Measurements from ENCODE around the gene RYR2. TPM values are rescaled to one million over a fixed set of nuclear protein-coding genes. Genes with fewer than 3 reads are reported as not detected.

RYR2 gene
- total and polyA plus RNA-seq, 2 of the 8 experiments (the other 6 are each of a cell fraction or from before 2014, with no cell fraction given): 1.3 to 4.4 TPM

DNA sequence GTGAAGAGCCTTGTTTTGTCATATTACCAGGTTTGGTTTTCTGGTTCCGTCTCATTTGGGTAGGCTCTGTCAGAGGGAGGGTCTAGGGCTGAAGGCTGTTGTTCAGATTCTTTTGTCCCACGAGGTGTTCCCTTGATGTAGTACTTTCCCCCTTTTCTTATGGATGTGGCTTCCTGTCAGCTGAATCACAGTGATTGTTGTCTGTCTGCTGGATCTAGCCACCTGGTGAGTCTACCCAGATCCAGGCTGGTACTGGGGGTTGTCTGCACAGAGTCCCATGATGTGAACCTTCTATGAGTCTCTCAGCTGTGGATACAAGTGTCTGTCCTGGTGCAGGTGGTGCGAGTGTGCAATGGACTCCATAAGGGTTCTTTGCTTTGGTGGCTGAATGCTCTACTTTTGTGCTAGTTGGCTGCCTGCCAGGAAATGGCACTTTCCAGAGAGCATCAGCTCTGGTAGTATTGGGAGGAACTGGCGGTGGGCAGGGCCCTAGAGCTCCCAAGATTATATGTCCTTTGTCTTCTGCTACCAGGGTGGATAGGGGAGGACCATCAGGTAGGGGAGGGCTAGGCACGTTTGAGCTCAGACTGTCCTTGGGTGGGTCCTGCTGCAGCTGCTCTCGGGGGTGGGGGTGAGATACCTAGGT lies 246.0 kb downstream of the RYR2 start:
- FAIRE-seq (peak; percentile 63), DNase-seq (ENCODE audit: low read depth in 1 of 2, low spot score in 2 of 2) (no peak)
- Histone ChIP-seq H3K14ac (ENCODE audit: insufficient read length) (no peak overlapping the region), H3K79me1 (ENCODE audit: low read depth, low read length) (no peaks in the 10 kb centered on the region), H3K4ac (replicated peaks; ENCODE audit: insufficient read length, low read depth, low read length) (peak overlapping the region; percentile 21), H3K9me3 (ENCODE audit: insufficient read depth in 2 of 2, low read depth in 1 of 2, low read length in 1 of 2) (no peaks in the 10 kb centered on the region), H4K5ac (ENCODE audit: insufficient read length, low read depth, low read length) (no peak overlapping the region), H2BK15ac (ENCODE audit: low read length) (no peak overlapping the region), H3K56ac (replicated peaks; ENCODE audit: insufficient read length, low read depth, low read length) (no peak overlapping the region), H4K8ac (ENCODE audit: extremely low read depth, insufficient read depth, low read length) (no peak overlapping the region; the same call in 1 of the 2 replicates), H2AFZ (ENCODE audit: low read length) (no peak overlapping the region), H3K4me2 (ENCODE audit: insufficient read depth in 1 of 2, low read depth in 2 of 2, low read length in 2 of 2) (peak overlapping the region; percentile 16 to 63), H3K36me3 (ENCODE audit: control insufficient read depth in 2 of 4, insufficient read depth in 4 of 4, low read length in 3 of 4) (no peaks in the 10 kb centered on the region), H3K23ac (ENCODE audit: insufficient read length) (no peak overlapping the region), H3K27ac (ENCODE audit: low read depth, low read length) (no peak overlapping the region), H4K91ac (replicated peaks; ENCODE audit: insufficient read length, low read length) (peak overlapping the region; percentile 15), H3K23me2 (ENCODE audit: low read depth, low read length) (no peaks in the 10 kb centered on the region; the same call in 1 of the 2 replicates), H2BK120ac (replicated peaks; ENCODE audit: low read depth, low read length) (peak overlapping the region; percentile 87), H2BK20ac (ENCODE audit: low read length) (0 out of 2 replicates have a peak overlapping the region, but pooled peaks have one; percentile 23), H2BK12ac (ENCODE audit: low read depth, low read length) (0 out of 2 replicates have a peak overlapping the region, but pooled peaks have one; percentile 60), H3K9ac (replicated peaks in 1 of 4; ENCODE audit: extremely low read depth in 1 of 4, low read depth in 3 of 4, low read length in 3 of 4) (no peak overlapping the region), H3K79me2 (ENCODE audit: control insufficient read depth in 1 of 2, insufficient read depth in 2 of 2, low read length in 2 of 2) (no peaks in the 10 kb centered on the region), H2AK5ac (ENCODE audit: low read depth, low read length) (0 out of 2 replicates have a peak overlapping the region, but pooled peaks have one; percentile 53), H2BK5ac (ENCODE audit: low read depth, low read length) (peak overlapping the region; percentile 40; the same call in 1 of the 2 replicates), H3K4me3 (ENCODE audit: extremely low read depth in 1 of 4, insufficient read depth in 2 of 4, low read depth in 3 of 4, low read length in 4 of 4) (no peak overlapping the region; a peak in 1 of 8 replicates), H4K20me1 (replicated peaks in 1 of 2; ENCODE audit: control insufficient read depth in 1 of 2, insufficient read depth in 2 of 2, low read length in 2 of 2) (no peaks in the 10 kb centered on the region), H3K4me1 (replicated peaks in 1 of 4; ENCODE audit: control insufficient read depth in 3 of 4, insufficient read depth in 4 of 4, low read length in 3 of 4) (peaks cover 0 to 5% (median 0%) of the 10 kb centered on the region in 4 experiments; a peak in 2 of 7 replicates), H3K18ac (ENCODE audit: extremely low read depth, low read length) (0 out of 2 replicates have a peak overlapping the region, but pooled peaks have one; percentile 36), H3K27me3 (replicated peaks in 1 of 4; ENCODE audit: control insufficient read depth in 3 of 4, extremely low read depth in 1 of 4, insufficient read depth in 3 of 4, low read length in 3 of 4) (no peaks in the 10 kb centered on the region)
- TF ChIP-seq SIRT6 (IDR thresholded peaks at IDR 0.05; ENCODE audit: low read length) (no peak), NANOG (IDR thresholded peaks at IDR 0.05; ENCODE audit: insufficient read depth, low read depth, low read length, poor library complexity, severe bottlenecking) (peak; percentile 74)
- POLR2A ChIA-PET (ENCODE audit: partially characterized antibody): no interaction called here
- WGBS, 2 experiments (ENCODE audit: extremely low coverage in 1 of 2, insufficient coverage in 1 of 2, insufficient read length in 1 of 2, insufficient replicate concordance in 2 of 2, low coverage in 1 of 2, low lambda C conversion rate in 2 of 2, missing lambda C conversion rate in 1 of 2): 77% methylated on average over 6 of the region's 6 CpGs; no CpG with 5 or more reads in 1 of the 2 experiments
- CTCF ChIA-PET (ENCODE audit: partially characterized antibody): interaction anchor here (0.6 kb wide), 1 partner anchor 540 kb away, joined by 3 read pairs; no protein-coding TSS in a partner anchor
